HG03064 (cell line): ENCODE results near the gene PCBD1.

ENCODE experiments used
- ATAC-seq: cut with Tn5 transposase; IDR thresholded peaks from one replicate; pipeline ENCODE4 v1.9.1; 2021; ENCODE audit warnings: low read depth; ENCODE audit not compliant: unreplicated experiment

The PCBD1 gene

DNA sequence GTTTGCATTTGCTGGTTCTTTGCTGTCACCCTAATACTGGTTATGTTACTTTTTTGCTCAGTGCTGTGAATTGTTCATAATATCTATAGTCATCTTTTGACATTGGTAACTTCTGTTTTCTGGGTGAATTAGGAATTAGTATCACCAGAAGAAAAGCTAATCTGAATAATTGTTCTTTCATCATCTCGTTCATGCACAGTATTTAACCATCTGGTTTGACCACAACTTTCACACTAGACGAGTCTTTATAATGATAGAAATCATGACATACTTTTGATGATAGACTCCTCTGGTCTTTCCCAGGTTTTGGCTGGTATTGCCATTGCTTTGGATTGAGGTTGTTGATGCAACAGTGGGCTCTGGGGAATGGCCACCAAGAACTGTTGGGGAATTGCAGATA, 47.5 kb downstream of the PCBD1 start:
- no peak for ATAC-seq

DNA sequence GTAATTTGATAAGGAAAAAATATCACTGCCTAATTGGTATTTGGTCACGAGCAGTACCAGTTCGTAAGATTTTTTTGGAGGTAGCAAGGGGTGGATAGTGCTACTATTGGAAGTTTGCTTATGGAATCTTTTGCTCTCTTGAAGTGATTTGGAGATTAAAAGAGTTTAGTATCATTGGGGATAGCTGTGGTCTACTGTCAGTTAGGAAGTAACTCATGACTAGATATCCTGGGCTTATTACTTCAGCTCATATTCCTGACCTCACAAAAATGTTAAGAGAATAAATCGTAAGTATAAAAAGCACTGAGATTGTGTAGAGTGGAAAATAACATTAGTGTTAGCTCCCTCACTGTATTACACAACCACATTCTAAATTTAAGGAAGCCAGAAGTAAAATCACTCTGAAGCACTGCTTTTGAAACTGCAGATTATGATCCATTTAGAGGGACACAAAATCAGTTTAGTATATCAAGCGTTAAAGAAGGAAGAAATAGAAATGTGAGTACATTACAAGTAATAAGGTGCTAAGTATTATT, 50.0 kb downstream of the PCBD1 start:
- ATAC-seq = no peak

DNA sequence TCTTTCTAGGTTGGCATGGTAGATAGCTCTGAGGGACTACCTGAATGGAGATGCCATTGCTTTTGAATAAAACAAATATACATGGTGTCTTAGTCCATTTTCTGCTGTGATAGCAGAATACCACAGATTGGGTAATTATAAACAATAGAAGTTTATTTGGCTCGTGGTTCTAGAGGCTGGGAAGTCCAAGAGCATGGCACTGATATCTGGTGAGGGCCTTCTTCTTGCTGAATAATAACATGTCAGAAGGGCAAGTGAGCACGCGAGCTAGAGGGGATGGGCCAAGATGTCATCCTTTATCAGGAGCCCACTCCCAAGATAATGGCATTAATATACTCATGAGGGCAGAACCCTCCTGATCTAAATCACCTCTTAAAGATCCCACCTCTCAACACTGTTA, 50.7 kb downstream of the PCBD1 start:
- ATAC-seq = no peak

DNA sequence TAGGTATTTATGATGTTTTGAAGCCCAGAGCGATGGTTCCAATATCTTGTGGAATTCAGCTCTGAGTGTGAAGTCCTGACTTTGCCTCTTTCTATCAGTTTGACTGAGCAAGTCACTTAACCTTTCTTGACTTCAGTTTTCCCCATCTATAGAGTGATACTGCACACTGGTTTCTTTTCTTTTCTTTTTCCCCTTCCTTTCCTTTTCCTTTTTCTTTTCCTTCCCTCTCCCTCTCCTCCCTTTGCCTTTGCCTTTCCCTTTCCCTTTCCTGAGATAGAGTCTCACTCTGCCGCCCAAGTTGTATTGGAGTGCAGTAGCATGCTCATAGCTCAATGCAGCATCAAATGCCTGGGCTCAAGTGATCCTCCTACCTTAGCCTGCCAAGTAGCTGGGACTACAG, 52.0 kb downstream of the PCBD1 start:
- no peak for ATAC-seq

DNA sequence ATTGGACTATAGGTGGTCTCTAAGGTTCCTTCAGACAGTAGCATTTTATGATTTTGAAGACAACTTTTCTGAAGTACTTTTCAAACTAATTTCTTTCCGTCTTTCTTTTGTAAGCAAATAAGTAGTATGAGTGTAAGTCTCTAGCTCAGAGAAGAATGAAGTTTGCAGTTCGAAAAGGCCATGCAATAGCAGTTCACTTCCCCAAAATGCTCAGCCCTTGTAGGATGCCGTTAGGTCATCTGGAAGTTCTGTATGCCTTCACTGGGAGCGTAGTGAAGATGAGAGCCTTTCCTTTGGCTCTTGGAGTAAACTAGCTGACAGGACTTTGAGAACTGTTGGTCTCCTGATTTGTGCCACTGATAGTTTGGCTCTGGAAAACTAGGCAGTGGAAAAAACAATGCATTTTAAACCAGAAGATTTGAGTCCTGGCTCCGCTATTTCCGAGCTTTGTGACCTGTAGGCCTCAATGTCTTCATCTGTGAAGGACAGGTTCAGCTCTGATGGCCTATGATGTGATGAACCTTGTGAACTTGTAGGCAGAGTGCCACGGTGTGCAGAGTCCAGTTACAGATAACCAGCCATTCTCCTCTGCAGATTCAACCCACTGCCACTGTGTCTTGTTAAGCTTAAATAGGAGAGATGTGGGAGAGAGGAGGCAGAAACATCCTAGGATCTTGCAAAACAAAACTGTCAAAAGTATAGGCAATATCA, 53.8 kb downstream of the PCBD1 start:
- ATAC-seq = no peak

DNA sequence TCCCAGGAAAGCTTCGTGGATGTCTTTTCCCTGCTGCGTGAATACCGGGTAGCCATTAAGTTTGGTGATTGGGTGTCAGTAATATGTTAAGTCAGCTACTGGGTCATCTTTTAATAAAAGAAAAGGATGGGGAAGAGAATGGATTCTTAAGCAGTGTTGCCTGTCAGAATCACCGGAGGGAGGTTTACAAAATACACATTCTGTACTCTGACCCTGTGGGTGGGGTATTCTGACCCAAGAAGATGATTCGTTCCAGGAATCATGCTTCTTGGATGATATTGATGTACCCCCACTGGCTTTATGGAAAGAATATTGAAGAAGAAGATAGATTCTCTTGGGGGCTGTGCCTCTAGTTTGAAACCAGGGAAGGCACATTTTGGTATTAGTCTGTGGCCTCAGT, 54.3 kb downstream of the PCBD1 start:
- no peak for ATAC-seq

DNA sequence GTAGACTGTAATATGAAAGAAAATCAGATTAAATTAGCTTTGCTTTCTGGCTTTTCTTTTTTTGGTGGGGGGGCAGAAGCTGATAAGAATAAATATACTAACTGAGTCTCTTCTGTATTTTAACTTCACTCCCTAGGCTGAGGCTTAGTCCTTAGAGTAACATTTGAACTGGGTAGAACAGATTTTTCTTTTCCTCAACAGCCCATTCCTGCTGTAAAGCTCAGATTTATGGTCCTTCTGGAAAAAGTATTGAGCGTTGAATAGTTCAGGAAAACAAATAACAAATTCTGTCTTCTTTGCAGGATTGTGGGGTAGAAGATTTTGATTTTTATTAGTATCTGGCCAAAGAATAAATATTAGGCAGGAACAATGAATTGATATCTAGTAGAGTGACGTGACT, 54.8 kb downstream of the PCBD1 start:
- no peak for ATAC-seq
